Endometrial microvascular endothelial cells (primary cell): ENCODE data around the gene RHBDL3. TPM values are rescaled to one million over a fixed set of nuclear protein-coding genes. Genes with fewer than 3 reads are reported as not detected.

Source experiments
- in situ Hi-C: cut with HindIII; loops from 2 replicates; pipeline ENCODE4 v1.10.0; 2017; ENCODE audit warnings: low sequenced_read_pairs, low pct_unique_long_range_greater_than_20kb; ENCODE audit errors: inconsistent ontology term
- total RNA-seq: library from RNA; depleted of rRNA; stranded (reverse); fragments of >200 nt; gene quantifications from one replicate; pipeline ENCODE4 v1.2.3, GENCODE V29; 2015; ENCODE audit errors: inconsistent ontology term

Gene RHBDL3
- total RNA-seq, 1 donor from 2014 or later: not detected

GRCh38 chr17:32264140-32264799 lies 1.4 kb upstream of the RHBDL3 start:
- in situ Hi-C loops: no loop called here

GRCh38 chr17:32264823-32265191 lies 825 bp upstream of the RHBDL3 start:
- in situ Hi-C loops: no loop called here

GRCh38 chr17:32266051-32266388 lies 388 bp downstream of the RHBDL3 start:
- in situ Hi-C loops: no loop called here

GRCh38 chr17:32266389-32267301 lies 1.0 kb downstream of the RHBDL3 start:
- in situ Hi-C loops: no loop called here

GRCh38 chr17:32267690-32268205 lies 2.1 kb downstream of the RHBDL3 start:
- in situ Hi-C loops: no loop called here

- in situ Hi-C loops: no loop called here
These were observed 3.2 kb downstream of the RHBDL3 start for GRCh38 chr17:32268734-32269288.

GRCh38 chr17:32269377-32269776 lies 3.7 kb downstream of the RHBDL3 start:
- in situ Hi-C loops: no loop called here

GRCh38 chr17:32271844-32272243 lies 6.2 kb downstream of the RHBDL3 start:
- in situ Hi-C loops: no loop called here

- in situ Hi-C loops: no loop called here
These were observed 8.5 kb downstream of the RHBDL3 start for GRCh38 chr17:32274101-32274500.

GRCh38 chr17:32274643-32275042 lies 9.0 kb downstream of the RHBDL3 start:
- in situ Hi-C loops: no loop called here

- in situ Hi-C loops: no loop called here
These were observed 9.7 kb downstream of the RHBDL3 start for GRCh38 chr17:32275060-32276042.

GRCh38 chr17:32276171-32276601 lies 10.6 kb downstream of the RHBDL3 start:
- in situ Hi-C loops: no loop called here

- in situ Hi-C loops: no loop called here
These were observed 11.7 kb downstream of the RHBDL3 start for GRCh38 chr17:32277284-32277683.

GRCh38 chr17:32278815-32279214 lies 13.2 kb downstream of the RHBDL3 start:
- in situ Hi-C loops: no loop called here

- in situ Hi-C loops: no loop called here
These were observed 14.5 kb downstream of the RHBDL3 start for GRCh38 chr17:32279891-32280716.

GRCh38 chr17:32281011-32281451 lies 15.4 kb downstream of the RHBDL3 start:
- in situ Hi-C loops: no loop called here

GRCh38 chr17:32283745-32284201 lies 18.1 kb downstream of the RHBDL3 start:
- in situ Hi-C loops: no loop called here

GRCh38 chr17:32285306-32285705 lies 19.7 kb downstream of the RHBDL3 start:
- in situ Hi-C loops: no loop called here
